DOHH2 (cell line): ENCODE data around the gene COL11A2.

ENCODE experiments used
- CTCF ChIP-seq: fragments of 200-600 bp; sonication (generic); IDR thresholded peaks from one replicate; pipeline ENCODE4 v1.5.1; 2014; ENCODE audit warnings: antibody characterized with exemption, mild to moderate bottlenecking, low read depth, low read length; ENCODE audit not compliant: poor library complexity, severe bottlenecking
- EZH2phosphoT487 ChIP-seq: fragments of 200-600 bp; sonication (generic); IDR thresholded peaks from 2 replicates; pipeline ENCODE4 v1.6.1; 2017; ENCODE audit warnings: borderline replicate concordance, mild to moderate bottlenecking, antibody characterized with exemption, low read length, moderate library complexity, mixed read lengths

GRCh38 chr6:33171016-33171879 lies 21.0 kb downstream of the COL11A2 start:
- no peak for TF ChIP-seq CTCF
- no peak for TF ChIP-seq EZH2phosphoT487
